ENCODE measurements around the gene TMEM238.
"Not testable (repeated sequence)": the region's sequence is repeated elsewhere in the genome, so short reads cannot be mapped to it uniquely, and the experiment has no call there.

Gene TMEM238

GRCh38 chr19:55426042-55426441 is 42.0 kb upstream of the TMEM238 start:
- H3K27me3 ChIP-seq (ENCODE audit: control insufficient read depth in 3 of 3, insufficient read depth in 3 of 3, low read depth in 1 of 3, low read length in 3 of 3): peaks cover 0 to 4% (median 2%) of the 10 kb centered on the region in 3 experiments
- no peaks in the 10 kb centered on the region for H3K79me1 ChIP-seq (ENCODE audit: low read depth, low read length)
- H3K4me2 ChIP-seq (ENCODE audit: insufficient read depth, low read length, poor library complexity, severe bottlenecking): no peak overlapping the region
- DNase-seq (ENCODE audit: low spot score): no peak
- no peak overlapping the region for H3K4ac ChIP-seq (ENCODE audit: low read length)
- H3K4me3 ChIP-seq (ENCODE audit: low read length in 2 of 2): no peak overlapping the region
- H3K36me3 ChIP-seq (replicated peaks in 1 of 2; ENCODE audit: control insufficient read depth in 2 of 2, insufficient read depth in 2 of 2, low read length in 2 of 2): no peaks in the 10 kb centered on the region
- H2AFZ ChIP-seq (ENCODE audit: low read length): no peak overlapping the region
- H2BK15ac ChIP-seq (ENCODE audit: low read length): no peak overlapping the region
- H3K18ac ChIP-seq (ENCODE audit: low read length): no peak overlapping the region
- no peak overlapping the region for H3K27ac ChIP-seq (replicated peaks; ENCODE audit: low read length)
- no peak overlapping the region for H2BK120ac ChIP-seq (ENCODE audit: low read depth, low read length)
- no peak overlapping the region for H2AK5ac ChIP-seq (ENCODE audit: low read depth, low read length)
- H3K9ac ChIP-seq (ENCODE audit: low read depth, low read length, poor library complexity): no peak overlapping the region
- H4K91ac ChIP-seq (ENCODE audit: low read depth, low read length, poor library complexity): no peak overlapping the region
- no peak overlapping the region for H4K8ac ChIP-seq (ENCODE audit: low read depth, low read length)
- no CpG with 5 or more reads among the region's 2 CpGs for WGBS, 2 donors (ENCODE audit: extremely low coverage in 2 of 2, insufficient read length in 2 of 2, insufficient replicate concordance in 1 of 2)
- H2BK12ac ChIP-seq (ENCODE audit: low read length): no peak overlapping the region
- H3K4me1 ChIP-seq (ENCODE audit: control insufficient read depth in 2 of 2, insufficient read depth in 1 of 2, low read depth in 1 of 2, low read length in 2 of 2): no peaks in the 10 kb centered on the region
- H2BK5ac ChIP-seq (ENCODE audit: low read length): no peak overlapping the region
- H3K9me3 ChIP-seq (replicated peaks in 1 of 2; ENCODE audit: control insufficient read depth in 2 of 2, insufficient read depth in 1 of 2, low read depth in 1 of 2, low read length in 2 of 2): no peaks in the 10 kb centered on the region
- no peak overlapping the region for H3K14ac ChIP-seq (ENCODE audit: low read length)
- H3K23ac ChIP-seq (ENCODE audit: low read depth, low read length, poor library complexity): no peak overlapping the region

- Histone ChIP-seq H3K27me3 (ENCODE audit: control insufficient read depth in 3 of 3, insufficient read depth in 3 of 3, low read depth in 1 of 3, low read length in 3 of 3) (peaks cover 0 to 4% (median 0%) of the 10 kb centered on the region in 3 experiments), H3K9me3 (replicated peaks in 1 of 2; ENCODE audit: control insufficient read depth in 2 of 2, insufficient read depth in 1 of 2, low read depth in 1 of 2, low read length in 2 of 2) (no peaks in the 10 kb centered on the region), H3K18ac (ENCODE audit: low read length) (no peak overlapping the region), H4K8ac (ENCODE audit: low read depth, low read length) (no peak overlapping the region), H2BK5ac (ENCODE audit: low read length) (no peak overlapping the region), H3K79me1 (ENCODE audit: low read depth, low read length) (no peaks in the 10 kb centered on the region), H2BK15ac (ENCODE audit: low read length) (no peak overlapping the region), H3K4ac (ENCODE audit: low read length) (no peak overlapping the region), H3K4me3 (ENCODE audit: low read length in 2 of 2) (no peak overlapping the region), H4K91ac (ENCODE audit: low read depth, low read length, poor library complexity) (no peak overlapping the region), H3K4me2 (ENCODE audit: insufficient read depth, low read length, poor library complexity, severe bottlenecking) (no peak overlapping the region), H2BK12ac (ENCODE audit: low read length) (no peak overlapping the region), H2AK5ac (ENCODE audit: low read depth, low read length) (peak overlapping the region; percentile 37), H3K14ac (ENCODE audit: low read length) (peak overlapping the region; percentile 64), H3K4me1 (ENCODE audit: control insufficient read depth in 2 of 2, insufficient read depth in 1 of 2, low read depth in 1 of 2, low read length in 2 of 2) (no peaks in the 10 kb centered on the region), H3K36me3 (replicated peaks in 1 of 2; ENCODE audit: control insufficient read depth in 2 of 2, insufficient read depth in 2 of 2, low read length in 2 of 2) (no peaks in the 10 kb centered on the region), H2BK120ac (ENCODE audit: low read depth, low read length) (no peak overlapping the region), H2AFZ (ENCODE audit: low read length) (no peak overlapping the region), H3K9ac (ENCODE audit: low read depth, low read length, poor library complexity) (no peak overlapping the region), H3K23ac (ENCODE audit: low read depth, low read length, poor library complexity) (no peak overlapping the region), H3K27ac (replicated peaks; ENCODE audit: low read length) (no peak overlapping the region)
- no CpG with 5 or more reads among the region's 3 CpGs for WGBS, 2 donors (ENCODE audit: extremely low coverage in 2 of 2, insufficient read length in 2 of 2, insufficient replicate concordance in 1 of 2)
- DNase-seq (ENCODE audit: low spot score): no peak
These were observed 40.4 kb upstream of the TMEM238 start for GRCh38 chr19:55424518-55424917.

GRCh38 chr19:55423225-55424005 is 39.3 kb upstream of the TMEM238 start:
- no peak overlapping the region for H3K14ac ChIP-seq (ENCODE audit: low read length)
- H3K4me2 ChIP-seq (ENCODE audit: insufficient read depth, low read length, poor library complexity, severe bottlenecking): no peak overlapping the region
- H3K9me3 ChIP-seq (replicated peaks in 1 of 2; ENCODE audit: control insufficient read depth in 2 of 2, insufficient read depth in 1 of 2, low read depth in 1 of 2, low read length in 2 of 2): no peaks in the 10 kb centered on the region
- H2AFZ ChIP-seq (ENCODE audit: low read length): no peak overlapping the region
- no peak overlapping the region for H3K4me3 ChIP-seq (ENCODE audit: low read length in 2 of 2)
- no peak for DNase-seq (ENCODE audit: low spot score)
- H3K79me1 ChIP-seq (ENCODE audit: low read depth, low read length): no peaks in the 10 kb centered on the region
- no peak overlapping the region for H4K8ac ChIP-seq (ENCODE audit: low read depth, low read length)
- no peak overlapping the region for H3K4ac ChIP-seq (ENCODE audit: low read length)
- peak overlapping the region; percentile 8 for H3K23ac ChIP-seq (ENCODE audit: low read depth, low read length, poor library complexity)
- H4K91ac ChIP-seq (ENCODE audit: low read depth, low read length, poor library complexity): peak overlapping the region; percentile 19
- WGBS, 2 donors (ENCODE audit: extremely low coverage in 2 of 2, insufficient read length in 2 of 2, insufficient replicate concordance in 1 of 2): no CpG with 5 or more reads among the region's 13 CpGs
- H2BK15ac ChIP-seq (ENCODE audit: low read length): no peak overlapping the region
- H3K18ac ChIP-seq (ENCODE audit: low read length): no peak overlapping the region
- no peak overlapping the region for H2AK5ac ChIP-seq (ENCODE audit: low read depth, low read length)
- H3K9ac ChIP-seq (ENCODE audit: low read depth, low read length, poor library complexity): no peak overlapping the region
- no peaks in the 10 kb centered on the region for H3K4me1 ChIP-seq (ENCODE audit: control insufficient read depth in 2 of 2, insufficient read depth in 1 of 2, low read depth in 1 of 2, low read length in 2 of 2)
- no peak overlapping the region for H2BK120ac ChIP-seq (ENCODE audit: low read depth, low read length)
- H2BK5ac ChIP-seq (ENCODE audit: low read length): no peak overlapping the region
- no peak overlapping the region for H2BK12ac ChIP-seq (ENCODE audit: low read length)
- no peak overlapping the region for H3K27ac ChIP-seq (replicated peaks; ENCODE audit: low read length)
- peaks cover 0 to 4% (median 2%) of the 10 kb centered on the region in 3 experiments for H3K27me3 ChIP-seq (ENCODE audit: control insufficient read depth in 3 of 3, insufficient read depth in 3 of 3, low read depth in 1 of 3, low read length in 3 of 3)
- H3K36me3 ChIP-seq (replicated peaks in 1 of 2; ENCODE audit: control insufficient read depth in 2 of 2, insufficient read depth in 2 of 2, low read length in 2 of 2): no peaks in the 10 kb centered on the region

GRCh38 chr19:55421281-55421680 is 37.2 kb upstream of the TMEM238 start:
- not testable (repeated sequence) for H2BK5ac ChIP-seq (ENCODE audit: low read length); H3K4me1 ChIP-seq (ENCODE audit: control insufficient read depth in 2 of 2, insufficient read depth in 1 of 2, low read depth in 1 of 2, low read length in 2 of 2); H4K91ac ChIP-seq (ENCODE audit: low read depth, low read length, poor library complexity); H4K8ac ChIP-seq (ENCODE audit: low read depth, low read length); H3K9me3 ChIP-seq (replicated peaks in 1 of 2; ENCODE audit: control insufficient read depth in 2 of 2, insufficient read depth in 1 of 2, low read depth in 1 of 2, low read length in 2 of 2); H3K9ac ChIP-seq (ENCODE audit: low read depth, low read length, poor library complexity); H2AK5ac ChIP-seq (ENCODE audit: low read depth, low read length); H3K79me1 ChIP-seq (ENCODE audit: low read depth, low read length); H2BK12ac ChIP-seq (ENCODE audit: low read length); H3K27ac ChIP-seq (replicated peaks; ENCODE audit: low read length); H2AFZ ChIP-seq (ENCODE audit: low read length); H3K27me3 ChIP-seq (ENCODE audit: control insufficient read depth in 3 of 3, insufficient read depth in 3 of 3, low read depth in 1 of 3, low read length in 3 of 3); H2BK15ac ChIP-seq (ENCODE audit: low read length); H3K4me2 ChIP-seq (ENCODE audit: insufficient read depth, low read length, poor library complexity, severe bottlenecking); H3K18ac ChIP-seq (ENCODE audit: low read length); H3K14ac ChIP-seq (ENCODE audit: low read length); H3K4me3 ChIP-seq (ENCODE audit: low read length in 2 of 2); DNase-seq (ENCODE audit: low spot score); H2BK120ac ChIP-seq (ENCODE audit: low read depth, low read length); H3K36me3 ChIP-seq (replicated peaks in 1 of 2; ENCODE audit: control insufficient read depth in 2 of 2, insufficient read depth in 2 of 2, low read length in 2 of 2); H3K4ac ChIP-seq (ENCODE audit: low read length); H3K23ac ChIP-seq (ENCODE audit: low read depth, low read length, poor library complexity)
- WGBS, 2 donors (ENCODE audit: extremely low coverage in 2 of 2, insufficient read length in 2 of 2, insufficient replicate concordance in 1 of 2): no CpG with 5 or more reads among the region's 4 CpGs

Measured in neuronal stem cell (in vitro differentiated cells).